HT-29 (cell line): Measurements from ENCODE around the gene UNC13B. TPM values are rescaled to one million over a fixed set of nuclear protein-coding genes. Genes with fewer than 3 reads are reported as not detected.
"Not testable (repeated sequence)": the region's sequence is repeated elsewhere in the genome, so short reads cannot be mapped to it uniquely, and the experiment has no call there.

Source experiments
- DNase-seq: peaks from one replicate; pipeline ENCODE4 v3.0.0-alpha.2; 2015; ENCODE audit warnings: low spot score
- total RNA-seq: library from RNA; depleted of rRNA; stranded (reverse); fragments of >200 nt; shearing (Covaris generic); gene quantifications from 2 replicates; pipeline ENCODE4 v1.2.3, GENCODE V29; 2014; rRNA removed

The UNC13B gene
- total RNA-seq = 11.8 and 13.3 TPM in 2 replicates

- DNase-seq = peak; percentile 93
Observed at GRCh38 chr9:35161713-35162604, at the start of gene UNC13B. TSS of gene UNC13B (plus strand) at chr9:35162009. CDS start at chr9:35162284, 275 bp downstream.

GRCh38 chr9:35112257-35113020 is 49.4 kb upstream of the UNC13B start:
- no peak for DNase-seq

- peak; percentile 91 for DNase-seq
Observed at GRCh38 chr9:35114113-35114839, 47.5 kb upstream of the UNC13B start.

GRCh38 chr9:35114840-35115628 is 46.8 kb upstream of the UNC13B start:
- peak; percentile 66 for DNase-seq

- peak; percentile 92 for DNase-seq
Observed at GRCh38 chr9:35115680-35116538, 45.9 kb upstream of the UNC13B start, which contains the start of gene ATOSB. TSS of gene ATOSB (minus strand) at chr9:35115862. CDS start at chr9:35108274, 7,588 bp downstream.

GRCh38 chr9:35116539-35116897 is 45.3 kb upstream of the UNC13B start:
- no peak for DNase-seq

GRCh38 chr9:35116898-35117551 is 44.8 kb upstream of the UNC13B start:
- DNase-seq = peak; percentile 96

- DNase-seq = no peak
Observed at GRCh38 chr9:35134920-35135319, 26.9 kb upstream of the UNC13B start.

GRCh38 chr9:35135988-35136387 is 25.8 kb upstream of the UNC13B start:
- DNase-seq = no peak

- DNase-seq = no peak
Observed at GRCh38 chr9:35136866-35137265, 24.9 kb upstream of the UNC13B start.

- no peak for DNase-seq
Observed at GRCh38 chr9:35140093-35140492, 21.7 kb upstream of the UNC13B start.

GRCh38 chr9:35142037-35142436 is 19.8 kb upstream of the UNC13B start:
- DNase-seq = no peak

GRCh38 chr9:35147941-35148563 is 13.8 kb upstream of the UNC13B start:
- not testable (repeated sequence) for DNase-seq

GRCh38 chr9:35152926-35153325 is 8.9 kb upstream of the UNC13B start:
- no peak for DNase-seq

- DNase-seq = no peak
Observed at GRCh38 chr9:35156781-35157180, 5.0 kb upstream of the UNC13B start.

- DNase-seq = not testable (repeated sequence)
Observed at GRCh38 chr9:35157836-35158235, 4.0 kb upstream of the UNC13B start.

- DNase-seq = no peak
Observed at GRCh38 chr9:35158501-35159280, 3.1 kb upstream of the UNC13B start.
